Epidermal melanocyte (primary cell): ENCODE measurements around the gene SAP30BP.

Source experiments
- DNase-seq: peaks from one replicate; pipeline ENCODE4 v3.0.0; 2011; ENCODE audit warnings: low spot score; ENCODE audit not compliant: insufficient read length

The SAP30BP gene

GRCh38 chr17:75666959-75667790, at the start of gene SAP30BP, which contains the start of gene RECQL5:
TSS of gene SAP30BP (plus strand) at chr17:75667338. CDS start at chr17:75667373, 35 bp downstream.
TSS of gene RECQL5 (minus strand) at chr17:75667154. CDS start at chr17:75666557, 597 bp downstream.
- peak; percentile 71 for DNase-seq

DNA sequence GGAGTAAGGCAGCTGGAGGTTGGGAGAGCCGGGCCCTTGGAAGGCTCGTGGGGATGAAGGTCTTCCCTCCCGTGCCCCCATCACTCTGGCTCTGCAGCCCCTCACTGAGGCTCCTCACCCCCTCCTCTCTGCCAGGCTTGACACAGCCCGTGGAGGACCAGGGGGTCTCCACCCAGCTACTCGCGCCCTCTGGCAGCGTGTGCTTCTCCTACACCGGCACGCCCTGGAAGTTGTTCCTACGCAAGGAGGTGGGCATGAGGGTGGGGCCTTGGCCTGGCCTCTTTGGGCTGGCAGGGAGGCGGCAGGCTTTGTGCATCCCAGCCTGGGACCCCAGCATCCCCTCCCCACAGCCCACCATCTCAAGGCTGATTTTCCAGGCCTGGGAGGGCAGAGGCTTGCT, 49.5 kb upstream of the SAP30BP start:
- DNase-seq, result no peak

DNA sequence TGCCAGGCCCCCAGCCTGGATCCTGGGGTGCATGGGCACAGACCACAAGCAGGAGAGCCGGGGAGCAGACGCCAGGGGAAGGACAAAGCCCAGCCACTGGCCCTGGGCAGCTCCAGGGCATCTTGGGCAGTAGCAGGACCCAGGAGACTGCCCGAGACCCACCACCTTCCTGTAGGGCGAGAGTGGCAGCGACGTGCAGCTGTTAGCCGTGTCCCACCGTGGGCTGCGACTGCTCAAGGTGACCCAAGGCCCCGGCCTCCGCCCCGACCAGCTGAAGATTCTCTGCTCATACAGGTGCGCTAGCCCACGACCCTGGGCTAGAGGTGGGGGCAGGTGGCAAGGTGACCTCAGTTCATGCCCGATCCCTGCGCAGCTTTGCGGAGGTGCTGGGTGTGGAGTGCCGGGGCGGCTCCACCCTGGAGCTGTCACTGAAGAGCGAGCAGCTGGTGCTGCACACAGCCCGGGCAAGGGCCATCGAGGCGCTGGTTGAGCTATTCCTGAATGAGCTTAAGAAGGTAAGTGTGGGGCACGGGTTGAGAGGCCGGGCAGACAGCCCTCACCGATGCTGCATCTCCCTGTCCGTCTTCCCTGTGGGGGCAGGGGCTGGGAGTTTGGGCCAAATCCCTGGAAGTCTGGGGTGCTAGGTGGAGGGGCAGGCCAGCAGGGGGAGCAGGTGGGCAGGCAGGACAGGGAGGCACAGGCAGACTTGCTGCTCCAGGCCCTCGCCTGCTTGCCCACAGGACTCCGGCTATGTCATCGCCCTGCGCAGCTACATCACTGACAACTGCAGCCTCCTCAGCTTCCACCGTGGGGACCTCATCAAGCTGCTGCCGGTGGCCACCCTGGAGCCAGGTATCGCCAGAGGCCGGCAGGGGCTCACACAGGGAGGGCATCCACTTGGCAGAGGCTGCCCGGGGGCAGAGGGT, 47.4 kb upstream of the SAP30BP start:
- no peak for DNase-seq

- no peak for DNase-seq
These were observed 45.6 kb upstream of the SAP30BP start for GRCh38 chr17:75621489-75621888.

- no peak for DNase-seq
These were observed 45.1 kb upstream of the SAP30BP start for GRCh38 chr17:75622076-75622475.

GRCh38 chr17:75622771-75623273, 44.3 kb upstream of the SAP30BP start:
- no peak for DNase-seq

DNA sequence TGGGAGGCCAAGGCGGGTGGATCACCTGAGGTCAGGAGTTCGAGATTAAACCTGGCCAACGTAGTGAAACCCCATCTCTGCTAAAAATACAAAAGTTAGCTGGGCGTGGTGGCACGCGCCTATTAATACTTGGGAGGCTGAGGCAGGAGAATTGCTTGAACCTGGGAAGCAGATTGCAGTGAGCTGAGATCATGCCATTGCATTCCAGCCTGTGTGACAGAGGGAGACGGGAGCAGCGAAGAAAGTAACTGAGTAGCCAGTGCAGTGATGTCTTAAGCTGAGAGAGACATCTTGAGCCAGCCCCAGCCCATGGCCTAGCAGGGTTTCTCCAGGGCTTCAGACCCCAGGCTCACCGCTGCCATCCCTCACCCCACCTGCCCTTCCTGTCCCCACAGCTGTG, 43.8 kb upstream of the SAP30BP start:
- no peak for DNase-seq

DNA sequence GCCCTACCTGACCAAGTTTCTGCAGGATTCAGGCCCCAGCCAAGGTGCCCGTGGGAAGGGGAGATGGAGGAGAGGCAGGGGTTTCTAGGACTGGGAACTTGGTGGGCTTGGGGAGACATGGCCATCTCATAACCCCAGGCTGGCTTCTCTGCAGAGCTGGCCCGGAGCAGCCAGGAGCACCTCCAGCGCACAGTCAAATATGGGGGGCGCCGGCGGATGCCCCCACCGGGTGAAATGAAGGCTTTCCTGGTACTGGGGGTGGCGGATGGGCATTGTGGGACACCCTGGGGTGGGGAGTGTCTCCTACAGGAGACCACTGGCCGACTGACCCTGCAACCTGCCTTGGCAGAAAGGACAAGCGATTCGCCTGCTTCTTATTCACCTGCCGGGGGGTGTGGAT, 43.1 kb upstream of the SAP30BP start:
- no peak for DNase-seq

DNA sequence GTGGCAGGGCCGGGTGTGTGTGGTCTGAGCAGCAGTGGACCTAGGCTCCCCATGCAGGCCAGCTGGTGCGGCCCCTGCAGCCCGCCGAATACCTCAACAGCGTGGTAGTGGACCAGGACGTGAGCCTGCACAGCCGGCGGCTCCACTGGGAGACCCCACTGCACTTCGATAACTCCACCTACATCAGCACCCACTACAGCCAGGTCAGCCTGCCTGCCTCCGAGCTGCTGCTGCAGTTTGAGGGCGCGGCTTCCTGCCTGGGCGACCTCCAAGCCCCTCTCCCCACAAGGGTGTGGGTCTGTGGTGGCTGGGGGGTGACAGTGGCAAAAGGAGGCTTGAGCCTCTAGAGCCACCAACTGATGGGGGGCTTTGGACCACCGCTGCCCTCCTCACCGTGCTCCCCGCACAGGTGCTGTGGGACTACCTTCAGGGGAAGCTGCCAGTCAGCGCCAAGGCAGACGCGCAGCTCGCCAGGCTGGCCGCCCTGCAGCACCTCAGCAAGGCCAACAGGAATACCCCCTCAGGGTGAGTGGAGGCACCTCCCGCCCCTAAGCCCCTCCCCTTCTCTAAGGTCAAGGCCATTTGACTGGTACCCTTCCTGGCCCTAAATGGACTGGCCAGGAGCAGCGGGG, 42.3 kb upstream of the SAP30BP start:
- no peak for DNase-seq

- no peak for DNase-seq
These were observed 41.2 kb upstream of the SAP30BP start for GRCh38 chr17:75625813-75626486.

GRCh38 chr17:75626496-75627038, 40.6 kb upstream of the SAP30BP start:
- no peak for DNase-seq

- no peak for DNase-seq
These were observed 40.0 kb upstream of the SAP30BP start for GRCh38 chr17:75627094-75627493.

DNA sequence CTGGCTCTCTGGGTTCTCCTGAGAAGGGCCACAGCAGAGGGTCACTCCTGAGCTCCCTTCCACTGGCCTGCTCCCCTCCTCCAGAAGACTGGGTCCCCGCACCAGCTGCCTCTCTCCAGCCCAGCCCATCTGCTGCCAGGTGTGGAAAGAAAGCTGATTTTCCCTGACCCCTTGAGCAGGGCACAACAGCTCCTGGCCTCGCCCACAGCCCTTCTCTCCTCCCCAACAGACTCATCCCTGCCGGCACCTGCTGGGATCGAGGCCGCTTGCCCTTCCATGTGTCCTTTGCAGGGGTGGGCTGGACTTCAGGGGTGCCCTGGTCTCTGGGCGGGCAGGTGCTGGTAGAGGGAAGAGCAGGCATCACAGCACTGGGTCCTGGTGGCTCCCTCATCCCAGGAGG, 38.7 kb upstream of the SAP30BP start:
- no peak for DNase-seq

GRCh38 chr17:75629157-75629556, 38.0 kb upstream of the SAP30BP start:
- DNase-seq, result no peak

DNA sequence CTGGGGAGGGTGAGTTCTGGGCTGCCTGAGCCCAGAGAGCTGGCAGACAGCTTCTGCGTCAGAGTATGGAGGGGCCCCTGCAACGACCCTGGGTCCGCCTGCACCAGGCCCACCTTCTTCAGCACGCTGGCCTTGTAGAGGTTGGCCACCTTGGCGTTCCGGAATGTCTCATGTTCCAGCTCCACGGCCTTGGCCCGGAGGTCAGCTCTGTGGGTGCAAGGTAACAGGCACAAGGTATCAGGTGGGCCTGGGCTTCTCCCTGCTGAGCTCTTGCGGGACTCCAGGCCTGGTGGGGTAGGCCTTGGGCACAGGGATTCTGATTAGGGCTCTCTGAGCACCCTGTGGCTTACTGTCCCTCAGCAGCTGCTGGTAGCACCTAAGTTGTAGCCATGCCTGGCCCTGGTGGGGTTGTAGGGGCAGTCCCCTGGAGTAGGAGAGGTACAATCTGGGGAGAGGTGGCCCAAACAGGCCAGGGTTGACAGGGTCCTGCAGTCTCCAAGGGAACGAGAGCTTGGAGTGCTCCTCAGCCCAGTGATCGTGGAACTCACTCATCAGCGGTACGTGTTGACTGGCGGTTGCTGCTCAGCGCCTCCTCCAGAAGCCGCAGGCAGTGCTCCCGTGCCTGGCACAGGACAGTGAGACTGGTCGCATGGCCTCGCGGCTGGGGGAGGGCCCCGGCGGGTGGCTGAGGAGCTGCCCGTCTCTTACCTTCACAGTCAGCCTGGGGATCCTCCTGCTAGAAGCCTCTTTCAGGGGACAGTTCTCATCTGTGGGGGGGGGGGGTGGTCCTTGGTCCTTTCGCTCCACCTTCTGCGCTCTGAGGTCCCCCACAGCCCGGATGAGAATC, 36.8 kb upstream of the SAP30BP start:
- DNase-seq, result no peak

- DNase-seq, result no peak
These were observed 35.8 kb upstream of the SAP30BP start for GRCh38 chr17:75631353-75631752.

DNA sequence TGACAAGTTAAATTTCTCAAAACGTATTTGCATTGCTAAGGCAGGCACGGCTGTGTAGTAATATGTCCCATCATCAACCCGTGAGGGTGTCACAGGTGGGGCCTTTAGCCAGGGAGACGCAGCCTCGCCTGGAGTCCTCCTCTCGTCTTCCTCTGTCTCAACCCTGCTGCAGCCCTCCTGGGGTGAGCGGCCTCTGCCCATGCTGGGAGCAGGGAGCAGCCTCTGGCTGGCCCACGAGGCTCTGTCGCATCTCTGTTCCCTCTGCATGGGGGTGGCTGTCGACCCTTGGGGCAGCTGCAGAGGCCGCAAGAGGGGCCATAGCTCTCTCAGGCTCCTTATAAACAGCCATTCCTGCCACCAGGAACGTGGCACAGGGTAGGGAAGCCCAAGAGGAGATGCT, 34.7 kb upstream of the SAP30BP start:
- no peak for DNase-seq

GRCh38 chr17:75632863-75633485, 34.2 kb upstream of the SAP30BP start, which contains the start of gene SMIM5:
TSS of gene SMIM5 (plus strand) at chr17:75633434. CDS start at chr17:75640202, 6,768 bp downstream.
- peak; percentile 99 for DNase-seq
